Measurements from ENCODE around the gene ETS1. TPM values are rescaled to one million over a fixed set of nuclear protein-coding genes. Genes with fewer than 3 reads are reported as not detected.

ETS1 gene
- total RNA-seq, 1 donor from 2014 or later: 24.6 TPM

- no peak for DNase-seq (ENCODE audit: low spot score)
Observed at GRCh38 chr11:128595775-128596174, 8.4 kb upstream of the ETS1 start.

GRCh38 chr11:128595221-128595620, 7.9 kb upstream of the ETS1 start:
- no peak for DNase-seq (ENCODE audit: low spot score)

GRCh38 chr11:128594226-128594625, 6.9 kb upstream of the ETS1 start:
- no peak for DNase-seq (ENCODE audit: low spot score)

- DNase-seq (ENCODE audit: low spot score): no peak
Observed at GRCh38 chr11:128593281-128593680, 5.9 kb upstream of the ETS1 start.

GRCh38 chr11:128592454-128592853, 5.1 kb upstream of the ETS1 start:
- DNase-seq (ENCODE audit: low spot score): no peak

GRCh38 chr11:128590587-128590986, 3.2 kb upstream of the ETS1 start:
- no peak for DNase-seq (ENCODE audit: low spot score)

- no peak for DNase-seq (ENCODE audit: low spot score)
Observed at GRCh38 chr11:128589998-128590397, 2.6 kb upstream of the ETS1 start.

GRCh38 chr11:128588093-128588492, 735 bp upstream of the ETS1 start:
- DNase-seq (ENCODE audit: low spot score): no peak

GRCh38 chr11:128586689-128587088, 669 bp downstream of the ETS1 start:
- no peak for DNase-seq (ENCODE audit: low spot score)

- DNase-seq (ENCODE audit: low spot score): no peak
Observed at GRCh38 chr11:128585498-128586238, 1.7 kb downstream of the ETS1 start.

- DNase-seq (ENCODE audit: low spot score): no peak
Observed at GRCh38 chr11:128584253-128584652, 3.1 kb downstream of the ETS1 start.

GRCh38 chr11:128582496-128583366, 4.6 kb downstream of the ETS1 start:
- DNase-seq (ENCODE audit: low spot score): peak; percentile 91

- peak; percentile 57 for DNase-seq (ENCODE audit: low spot score)
Observed at GRCh38 chr11:128581561-128582272, 5.6 kb downstream of the ETS1 start.

- DNase-seq (ENCODE audit: low spot score): no peak
Observed at GRCh38 chr11:128580612-128581011, 6.7 kb downstream of the ETS1 start.

GRCh38 chr11:128579798-128580504, 7.4 kb downstream of the ETS1 start:
- no peak for DNase-seq (ENCODE audit: low spot score)

GRCh38 chr11:128576555-128576954, 10.8 kb downstream of the ETS1 start:
- DNase-seq (ENCODE audit: low spot score): no peak

GRCh38 chr11:128575961-128576350, 11.4 kb downstream of the ETS1 start:
- DNase-seq (ENCODE audit: low spot score): peak; percentile 75

GRCh38 chr11:128575174-128575960, 12.0 kb downstream of the ETS1 start:
- DNase-seq (ENCODE audit: low spot score): peak; percentile 14

GRCh38 chr11:128574576-128575011, 12.8 kb downstream of the ETS1 start:
- DNase-seq (ENCODE audit: low spot score): no peak

- DNase-seq (ENCODE audit: low spot score): no peak
Observed at GRCh38 chr11:128573638-128574037, 13.7 kb downstream of the ETS1 start.

GRCh38 chr11:128572965-128573364, 14.4 kb downstream of the ETS1 start:
- no peak for DNase-seq (ENCODE audit: low spot score)
